A673 (cell line): Measurements from ENCODE around the gene KCP. TPM values are rescaled to one million over a fixed set of nuclear protein-coding genes. Genes with fewer than 3 reads are reported as not detected.

Experiments
- BruUV-seq: library from RNA; stranded (reverse); fragments of 400-500 nt; replicated peaks from 2 replicates; lab custom pipeline; 2021; lab: Mats Ljungman, UMichigan
- CTCF ChIA-PET: fragments of 300-600 bp; sonication (Branson Sonifier 250); formaldehyde crosslinking; loops from one replicate; lab custom pipeline; 2022; ENCODE audit warnings: antibody characterized with exemption; lab: Charles Lee
- POLR2A ChIA-PET: fragments of 300-600 bp; sonication (Branson Sonifier 250); formaldehyde crosslinking; loops from one replicate; lab custom pipeline; 2022; ENCODE audit warnings: antibody characterized with exemption; ENCODE audit not compliant: low non-redundant PET; lab: Charles Lee
- DNase-seq: peaks from one replicate; pipeline ENCODE4 v3.0.0-alpha.2; 2015; ENCODE audit warnings: low spot score
- H3K27ac ChIP-seq: fragments of 200-600 bp; sonication (generic); 2 replicates; pipeline ENCODE4 v1.5.1; 2016; ENCODE audit warnings: mixed run types, low read depth, mild to moderate bottlenecking, mixed read lengths, antibody characterized with exemption, low read length; ENCODE audit not compliant: poor library complexity, severe bottlenecking
- H3K27me3 ChIP-seq: fragments of 200-600 bp; sonication (generic); replicated peaks from 2 replicates; pipeline ENCODE4 v1.6.1; 2017; ENCODE audit warnings: mixed run types, low read depth, mild to moderate bottlenecking, mixed read lengths, antibody characterized with exemption, low read length; ENCODE audit not compliant: insufficient read depth, poor library complexity
- H3K36me3 ChIP-seq: fragments of 200-600 bp; sonication (generic); 2 replicates; pipeline ENCODE4 v1.6.1; 2016; ENCODE audit warnings: mixed run types, mild to moderate bottlenecking, mixed read lengths, antibody characterized with exemption, low read length; ENCODE audit not compliant: insufficient read depth, poor library complexity, severe bottlenecking
- H3K4me1 ChIP-seq: fragments of 200-600 bp; sonication (generic); 2 replicates; pipeline ENCODE4 v1.6.1; 2017; ENCODE audit warnings: mixed run types, mild to moderate bottlenecking, mixed read lengths, antibody characterized with exemption, low read length; ENCODE audit not compliant: insufficient read depth, poor library complexity, severe bottlenecking
- H3K4me3 ChIP-seq: fragments of 200-600 bp; sonication (generic); 2 replicates; pipeline ENCODE4 v1.5.1; 2016; ENCODE audit warnings: low read depth, mixed run types, mild to moderate bottlenecking, mixed read lengths, low read length; ENCODE audit not compliant: poor library complexity, severe bottlenecking
- H3K9me3 ChIP-seq: fragments of 200-600 bp; sonication (generic); 2 replicates; pipeline ENCODE4 v1.6.1; 2016; ENCODE audit warnings: mixed run types, low read depth, mild to moderate bottlenecking, mixed read lengths, antibody characterized with exemption, low read length; ENCODE audit not compliant: poor library complexity, severe bottlenecking
- EZH2 ChIP-seq: fragments of 200-600 bp; sonication (generic); IDR thresholded peaks from 2 replicates; pipeline ENCODE4 v1.6.1; 2017; ENCODE audit warnings: borderline replicate concordance, low read depth, mild to moderate bottlenecking, mixed read lengths, antibody characterized with exemption, low read length; ENCODE audit not compliant: poor library complexity, severe bottlenecking
- intact Hi-C: fragments of 100-400 bp; cut with micrococcal nuclease; formaldehyde crosslinking; loops from one replicate; pipeline ENCODE4 v1.10.0; 2022; ENCODE audit not compliant: unreplicated experiment
- total RNA-seq: library from RNA; stranded (reverse); gene quantifications from 2 replicates; pipeline ENCODE4 v1.2.3, GENCODE V29; 2021
- TF ChIP-seq, protein P1 (sequence below): fragments of 300-800, 200-600 bp; sonication (generic); conservative IDR thresholded peaks from 2 replicates; pipeline ENCODE4 v1.5.1; 2017; ENCODE audit warnings: low read depth, mild to moderate bottlenecking, antibody characterized with exemption, low read length, moderate library complexity, mixed read lengths

The KCP gene
- total RNA-seq, 1 experiment from 2014 or later: not detected

DNA sequence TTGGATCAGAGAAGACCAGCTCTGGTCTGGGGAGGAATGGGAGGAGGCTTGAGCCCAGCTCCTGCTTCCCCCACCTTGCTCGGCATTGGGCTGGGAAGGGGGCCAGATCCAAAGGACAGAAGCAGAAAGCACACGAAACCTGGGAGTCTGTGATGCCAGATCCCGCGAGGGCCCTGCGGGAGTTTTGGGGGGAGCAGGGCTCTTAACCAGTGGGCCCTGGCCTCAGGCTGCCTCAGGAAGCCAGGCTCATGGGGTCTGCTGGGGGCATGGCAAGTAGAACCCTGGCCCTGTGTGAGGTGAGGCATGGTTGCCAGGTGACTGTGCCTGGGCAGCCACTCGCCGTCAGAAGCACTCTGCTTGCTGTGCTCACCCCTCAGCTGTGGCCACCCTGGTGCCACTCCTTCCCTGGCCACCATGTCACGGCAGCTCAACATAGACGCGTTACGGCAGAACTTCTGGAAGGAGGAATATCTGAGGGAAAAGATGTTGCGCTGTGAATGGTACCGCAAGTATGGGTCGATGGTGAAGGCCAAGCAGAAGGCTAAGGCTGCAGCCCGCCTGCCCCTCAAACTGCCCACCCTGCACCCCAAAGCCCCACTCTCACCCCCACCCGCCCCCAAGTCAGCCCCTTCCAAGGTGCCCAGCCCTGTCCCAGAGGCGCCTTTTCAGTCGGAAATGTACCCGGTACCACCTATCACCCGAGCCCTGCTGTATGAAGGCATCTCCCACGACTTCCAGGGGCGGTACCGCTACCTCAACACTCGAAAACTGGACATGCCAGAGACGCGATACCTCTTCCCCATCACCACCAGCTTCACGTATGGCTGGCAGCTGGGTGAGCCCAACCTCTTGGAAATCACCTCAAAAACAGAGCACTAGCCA lies 44.3 kb downstream of the KCP start:
- H3K9me3 ChIP-seq: no peaks in the 10 kb centered on the region
- no peak overlapping the region for H3K27ac ChIP-seq
- no peak for DNase-seq
- ChIA-PET CTCF (no interaction called here), POLR2A (no interaction called here)
- no peaks in the 10 kb centered on the region for H3K36me3 ChIP-seq
- H3K27me3 ChIP-seq: no peaks in the 10 kb centered on the region
- H3K4me1 ChIP-seq: peaks cover 4% of the 10 kb centered on the region
- H3K4me3 ChIP-seq: no peak overlapping the region
- BruUV-seq: no TSS peak
- intact Hi-C loops: no loop called here
- TF ChIP-seq, protein P1, sequence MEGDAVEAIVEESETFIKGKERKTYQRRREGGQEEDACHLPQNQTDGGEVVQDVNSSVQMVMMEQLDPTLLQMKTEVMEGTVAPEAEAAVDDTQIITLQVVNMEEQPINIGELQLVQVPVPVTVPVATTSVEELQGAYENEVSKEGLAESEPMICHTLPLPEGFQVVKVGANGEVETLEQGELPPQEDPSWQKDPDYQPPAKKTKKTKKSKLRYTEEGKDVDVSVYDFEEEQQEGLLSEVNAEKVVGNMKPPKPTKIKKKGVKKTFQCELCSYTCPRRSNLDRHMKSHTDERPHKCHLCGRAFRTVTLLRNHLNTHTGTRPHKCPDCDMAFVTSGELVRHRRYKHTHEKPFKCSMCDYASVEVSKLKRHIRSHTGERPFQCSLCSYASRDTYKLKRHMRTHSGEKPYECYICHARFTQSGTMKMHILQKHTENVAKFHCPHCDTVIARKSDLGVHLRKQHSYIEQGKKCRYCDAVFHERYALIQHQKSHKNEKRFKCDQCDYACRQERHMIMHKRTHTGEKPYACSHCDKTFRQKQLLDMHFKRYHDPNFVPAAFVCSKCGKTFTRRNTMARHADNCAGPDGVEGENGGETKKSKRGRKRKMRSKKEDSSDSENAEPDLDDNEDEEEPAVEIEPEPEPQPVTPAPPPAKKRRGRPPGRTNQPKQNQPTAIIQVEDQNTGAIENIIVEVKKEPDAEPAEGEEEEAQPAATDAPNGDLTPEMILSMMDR: no peak
- no peak for TF ChIP-seq EZH2

- H3K27ac ChIP-seq: no peak overlapping the region
- no peak for DNase-seq
- ChIA-PET CTCF (no interaction called here), POLR2A (no interaction called here)
- no peaks in the 10 kb centered on the region for H3K36me3 ChIP-seq
- H3K4me1 ChIP-seq: peaks cover 4% of the 10 kb centered on the region
- TF ChIP-seq, protein P1: no peak
- TF ChIP-seq EZH2: no peak
- TSS peak; percentile 33 for BruUV-seq
- H3K4me3 ChIP-seq: no peak overlapping the region
- no peaks in the 10 kb centered on the region for H3K27me3 ChIP-seq
- intact Hi-C loops: no loop called here
- no peaks in the 10 kb centered on the region for H3K9me3 ChIP-seq
Measured at GRCh38 chr7:128865303-128865702, 45.2 kb downstream of the KCP start.

GRCh38 chr7:128863433-128863989 lies 47.0 kb downstream of the KCP start:
- BruUV-seq: no TSS peak
- CTCF ChIA-PET: interaction anchor here (1.0 to 1.3 kb wide), 3 partner anchors 10 to 228 kb away, joined by 3 to 5 read pairs (median 4); no protein-coding TSS in a partner anchor

More at GRCh38 chr7:128863433-128863989, 47.0 kb downstream of the KCP start:
- Histone ChIP-seq H3K4me3 (peak overlapping the region; percentile 76), H3K36me3 (no peaks in the 10 kb centered on the region), H3K9me3 (no peaks in the 10 kb centered on the region), H3K4me1 (peaks cover 4% of the 10 kb centered on the region), H3K27ac (peak overlapping the region; percentile 52), H3K27me3 (no peaks in the 10 kb centered on the region)
- TF ChIP-seq EZH2: no peak
- TF ChIP-seq, protein P1: peak; percentile 53
- intact Hi-C loops: no loop called here
- DNase-seq: peak; percentile 81
- POLR2A ChIA-PET: no interaction called here
